ENCODE measurements around the gene FGF4.

Gene FGF4

GRCh38 chr11:69721106-69721505 lies 54.0 kb downstream of the FGF4 start:
- no peak for DNase-seq

All from DMS53 (cell line).